SW480 (cell line): ENCODE data around the gene DAG1.

Experiments used
- DNase-seq: peaks from one replicate; pipeline ENCODE4 v3.0.0-alpha.2; 2016; ENCODE audit warnings: low spot score

Gene DAG1

GRCh38 chr3:49554633-49555265 is 84.7 kb downstream of the DAG1 start:
- DNase-seq, result no peak

- DNase-seq, result no peak
Measured at GRCh38 chr3:49556500-49557275, 86.6 kb downstream of the DAG1 start.

- DNase-seq, result peak; percentile 23
Measured at GRCh38 chr3:49563040-49563578, 93.0 kb downstream of the DAG1 start.

- DNase-seq, result no peak
Measured at GRCh38 chr3:49563766-49564165, 93.7 kb downstream of the DAG1 start.

- DNase-seq, result no peak
Measured at GRCh38 chr3:49566312-49566711, 96.2 kb downstream of the DAG1 start.

- DNase-seq, result no peak
Measured at GRCh38 chr3:49567406-49567805, 97.3 kb downstream of the DAG1 start.

- no peak for DNase-seq
Measured at GRCh38 chr3:49568965-49569364, 98.9 kb downstream of the DAG1 start.

- DNase-seq, result no peak
Measured at GRCh38 chr3:49570028-49570654, 100.1 kb downstream of the DAG1 start.

GRCh38 chr3:49582177-49582576 is 112.1 kb downstream of the DAG1 start:
- DNase-seq, result no peak
